K562 (cell line): ENCODE data around the gene VPS13D. TPM values are rescaled to one million over a fixed set of nuclear protein-coding genes. Genes with fewer than 3 reads are reported as not detected.

Experiments
- BACH1 ChIP-seq: fragments of 200-800 bp; sonication (Bioruptor generic); IDR thresholded peaks from 2 replicates; pipeline ENCODE4 v1.6.1; 2016; ENCODE audit warnings: missing genetic modification characterization, missing compliant biosample characterization
- BCOR ChIP-seq: fragments of 450-650 bp; IDR thresholded peaks from 2 replicates; pipeline ENCODE4 v1.6.1; 2016
- CHCHD3 ChIP-seq: fragments of 250-450 bp; sonication (Bioruptor Pico); IDR thresholded peaks from 2 replicates; pipeline ENCODE4 v2.1.2; 2022; ENCODE audit warnings: mild to moderate bottlenecking
- E2F4 ChIP-seq: sonication (generic); formaldehyde crosslinking; IDR thresholded peaks from 2 replicates; pipeline ENCODE4 v1.8.0; 2022; ENCODE audit warnings: mild to moderate bottlenecking, low read depth, missing genetic modification reagents
- EWSR1 ChIP-seq: fragments of 450-650 bp; IDR thresholded peaks from 2 replicates; pipeline ENCODE4 v1.6.1; 2018; ENCODE audit warnings: borderline replicate concordance, mild to moderate bottlenecking, low read depth, moderate library complexity; ENCODE audit not compliant: partially characterized antibody
- FOXJ3 ChIP-seq: sonication (generic); formaldehyde crosslinking; IDR thresholded peaks from 2 replicates; pipeline ENCODE4 v1.4.0; 2020; ENCODE audit warnings: mild to moderate bottlenecking, missing genetic modification reagents
- IFI16 ChIP-seq: fragments of 250-450 bp; sonication (Bioruptor Pico); IDR thresholded peaks from 2 replicates; pipeline ENCODE4 v2.1.2; 2022; ENCODE audit warnings: mild to moderate bottlenecking, inconsistent platforms
- KAT2B ChIP-seq: IDR thresholded peaks from one replicate; pipeline ENCODE4 v1.6.1; 2012; ENCODE audit warnings: low read depth, mild to moderate bottlenecking, control low read depth, inconsistent platforms, low read length, moderate library complexity
- NR1H2 ChIP-seq: sonication (generic); formaldehyde crosslinking; IDR thresholded peaks from 2 replicates; pipeline ENCODE4 v1.4.0; 2020; ENCODE audit warnings: mild to moderate bottlenecking, missing genetic modification reagents
- RAD21 ChIP-seq, 2 experiments: fragments of 250-450 bp in 1 of 2; fragments of 450-650 bp in 1 of 2; sonication (Bioruptor Pico) in 1 of 2; formaldehyde crosslinking in 1 of 2; IDR thresholded peaks in 1 of 2; conservative IDR thresholded peaks in 1 of 2; 2 replicates each; pipeline versions ENCODE4 v1.4.0 to v1.8.0; 2020 to 2022; ENCODE audit warnings: mild to moderate bottlenecking in 2 of 2, moderate library complexity in 1 of 2
- RCOR1 ChIP-seq, 2 experiments: IDR thresholded peaks; 2 replicates each; pipeline ENCODE4 v1.6.1; 2012; ENCODE audit warnings: low read depth in 2 of 2, low read length in 2 of 2, borderline replicate concordance in 1 of 2, improper control_type of control experiment in 1 of 2
- RNF2 ChIP-seq: sonication (generic); IDR thresholded peaks from 2 replicates; pipeline ENCODE4 v1.6.1; 2016
- SRSF7 ChIP-seq: fragments of 200-400 bp; formaldehyde crosslinking; optimal IDR thresholded peaks from 2 replicates; pipeline ENCODE3; 2017; ENCODE audit warnings: mild to moderate bottlenecking, low read depth, low read length
- XRCC4 ChIP-seq: IDR thresholded peaks from one replicate; pipeline ENCODE4 v1.6.1; 2011; ENCODE audit not compliant: insufficient read depth, insufficient read length; ENCODE audit errors: extremely low read depth
- ZBTB7A ChIP-seq: IDR thresholded peaks from 2 replicates; pipeline ENCODE4 v1.6.1; 2011; ENCODE audit warnings: low read depth, mild to moderate bottlenecking, low read length, moderate library complexity, borderline replicate concordance; ENCODE audit not compliant: control insufficient read depth
- ZNF124 ChIP-seq: sonication (generic); formaldehyde crosslinking; IDR thresholded peaks from 2 replicates; pipeline ENCODE4 v1.8.1; 2022; ENCODE audit warnings: missing genetic modification reagents
- ZNF140 ChIP-seq: fragments of 250-450 bp; sonication (Bioruptor Pico); IDR thresholded peaks from 2 replicates; pipeline ENCODE4 v1.8.0; 2021; ENCODE audit warnings: moderate library complexity, mild to moderate bottlenecking, inconsistent platforms
- ZNF253 ChIP-seq: fragments of 250-450 bp; sonication (Bioruptor Pico); conservative IDR thresholded peaks from 2 replicates; pipeline ENCODE4 v1.6.1; 2021; ENCODE audit warnings: mild to moderate bottlenecking
- ZNF277 ChIP-seq: fragments of 250-450 bp; sonication (Bioruptor Pico); IDR thresholded peaks from 2 replicates; pipeline ENCODE4 v1.8.0; 2022; ENCODE audit warnings: inconsistent platforms, mild to moderate bottlenecking, moderate library complexity, borderline replicate concordance
- ZNF707 ChIP-seq: fragments of 250-450 bp; sonication (Bioruptor Pico); conservative IDR thresholded peaks from 2 replicates; pipeline ENCODE4 v1.8.0; 2022; ENCODE audit warnings: inconsistent platforms, mild to moderate bottlenecking, moderate library complexity
- ZNF76 ChIP-seq: fragments of 250-450 bp; sonication (Bioruptor Pico); IDR thresholded peaks from 2 replicates; pipeline ENCODE4 v1.4.0; 2020; ENCODE audit warnings: mild to moderate bottlenecking, moderate library complexity, borderline replicate concordance
- polyA plus RNA-seq, 8 experiments: library from polyadenylated mRNA; depleted of rRNA in 4 of 8; stranded (reverse) in 5 of 8; unstranded in 3 of 8; fragments of >200 nt; fragmentation: Nextera tagmentation in 2 of 8; fragmentation: Illumina TruSeq in 1 of 8; extraction: Ambion mirVana in 2 of 8; extraction: Trizol in 1 of 8; gene quantifications; 2 replicates each; pipeline versions ENCODE4 v1.2.1 to v1.2.3, GENCODE V29; 2011 to 2014; ENCODE audit warnings: inconsistent platforms in 1 of 8, missing spikeins in 1 of 8
- total RNA-seq, 7 experiments: library from RNA; depleted of rRNA in 6 of 7; stranded (reverse); fragments of >200 nt in 6 of 7; fragmentation: Illumina TruSeq in 2 of 7; extraction: Trizol in 2 of 7; gene quantifications; 2 replicates each; pipeline versions ENCODE4 v1.2.1 to v1.2.3, GENCODE V29; 2011 to 2021; ENCODE audit warnings: low replicate concordance in 1 of 7
- TF ChIP-seq, protein P1 (sequence below): fragments of 450-650 bp; IDR thresholded peaks from 2 replicates; pipeline ENCODE4 v1.6.1; 2018; ENCODE audit warnings: mild to moderate bottlenecking, low read depth; ENCODE audit not compliant: partially characterized antibody
- TF ChIP-seq, protein P2 (sequence below): fragments of 250-450 bp; sonication (Bioruptor Pico); IDR thresholded peaks from 2 replicates; pipeline ENCODE4 v1.4.0; 2020; ENCODE audit warnings: mild to moderate bottlenecking, moderate library complexity

Gene VPS13D
- total and polyA plus RNA-seq, 9 of the 15 experiments (the other 6 are each of a cell fraction or from before 2014, with no cell fraction given): 6.1 to 51.5 (median 38.5) TPM

- TF ChIP-seq RAD21 (CRISPR knock-in tag; conservative IDR thresholded peaks at IDR 0.05 in 1 of 2, IDR thresholded peaks at IDR 0.05 in 1 of 2) (peak in 1 of 2 experiments; percentile 63; a peak in 3 of 4 replicates), FOXJ3 (CRISPR knock-in tag) (no peak), ZNF76 (CRISPR knock-in tag) (0 out of 2 replicates have a peak, but pooled peaks have one; percentile 39), ZNF277 (no peak), IFI16 (0 out of 2 replicates have a peak, but pooled peaks have one; percentile 50), RCOR1 (IDR thresholded peaks at IDR 0.05; ENCODE audit: borderline replicate concordance in 1 of 2, low read depth in 2 of 2, low read length in 2 of 2) (peak; percentile 97 to 99), ZBTB7A (0 out of 2 replicates have a peak, but pooled peaks have one; percentile 13), EWSR1 (no peak), RNF2 (peak; percentile 99), BCOR (peak; percentile 92), NR1H2 (no peak), E2F4 (CRISPR knock-in tag) (no peak), ZNF253 (CRISPR knock-in tag) (no peak), SRSF7 (no peak), KAT2B (no peak), XRCC4 (no peak), ZNF707 (CRISPR knock-in tag) (no peak), BACH1 (tag) (peak; percentile 40; the same call in 1 of the 2 replicates), ZNF140 (no peak), CHCHD3 (CRISPR knock-in tag) (peak; percentile 71; the same call in 1 of the 2 replicates), ZNF124 (CRISPR knock-in tag) (no peak)
- TF ChIP-seq, protein P1, sequence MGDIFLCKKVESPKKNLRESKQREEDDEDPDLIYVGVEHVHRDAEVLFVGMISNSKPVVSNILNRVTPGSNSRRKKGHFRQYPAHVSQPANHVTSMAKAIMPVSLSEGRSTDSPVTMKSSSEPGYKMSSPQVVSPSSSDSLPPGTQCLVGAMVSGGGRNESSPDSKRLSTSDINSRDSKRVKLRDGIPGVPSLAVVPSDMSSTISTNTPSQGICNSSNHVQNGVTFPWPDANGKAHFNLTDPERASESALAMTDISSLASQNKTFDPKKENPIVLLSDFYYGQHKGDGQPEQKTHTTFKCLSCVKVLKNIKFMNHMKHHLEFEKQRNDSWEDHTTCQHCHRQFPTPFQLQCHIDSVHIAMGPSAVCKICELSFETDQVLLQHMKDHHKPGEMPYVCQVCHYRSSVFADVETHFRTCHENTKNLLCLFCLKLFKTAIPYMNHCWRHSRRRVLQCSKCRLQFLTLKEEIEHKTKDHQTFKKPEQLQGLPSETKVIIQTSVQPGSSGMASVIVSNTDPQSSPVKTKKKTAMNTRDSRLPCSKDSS: no peak
- TF ChIP-seq, protein P2, sequence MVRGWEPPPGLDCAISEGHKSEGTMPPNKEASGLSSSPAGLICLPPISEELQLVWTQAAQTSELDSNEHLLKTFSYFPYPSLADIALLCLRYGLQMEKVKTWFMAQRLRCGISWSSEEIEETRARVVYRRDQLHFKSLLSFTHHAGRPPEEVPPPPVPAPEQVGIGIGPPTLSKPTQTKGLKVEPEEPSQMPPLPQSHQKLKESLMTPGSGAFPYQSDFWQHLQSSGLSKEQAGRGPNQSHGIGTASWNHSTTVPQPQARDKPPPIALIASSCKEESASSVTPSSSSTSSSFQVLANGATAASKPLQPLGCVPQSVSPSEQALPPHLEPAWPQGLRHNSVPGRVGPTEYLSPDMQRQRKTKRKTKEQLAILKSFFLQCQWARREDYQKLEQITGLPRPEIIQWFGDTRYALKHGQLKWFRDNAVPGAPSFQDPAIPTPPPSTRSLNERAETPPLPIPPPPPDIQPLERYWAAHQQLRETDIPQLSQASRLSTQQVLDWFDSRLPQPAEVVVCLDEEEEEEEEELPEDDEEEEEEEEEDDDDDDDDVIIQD (CRISPR knock-in tag): no peak
Observed at GRCh38 chr1:12477936-12478611, 248.2 kb downstream of the VPS13D start (continued).
